PC-3 (cell line): ENCODE data around the gene C8A.

Source experiments
- CTCF ChIP-seq: fragments of 300-600 bp; sonication (generic); conservative IDR thresholded peaks from 2 replicates; pipeline ENCODE4 v1.5.1; 2017; ENCODE audit warnings: antibody characterized with exemption, low read depth, mild to moderate bottlenecking, low read length
- EZH2 ChIP-seq: fragments of 300-600 bp; sonication (generic); IDR thresholded peaks from one replicate; pipeline ENCODE4 v1.6.1; 2017; ENCODE audit warnings: antibody characterized with exemption, mild to moderate bottlenecking, low read length; ENCODE audit not compliant: unreplicated experiment
- EZH2phosphoT487 ChIP-seq: fragments of 300-600 bp; sonication (generic); IDR thresholded peaks from 2 replicates; pipeline ENCODE4 v1.6.1; 2018; ENCODE audit warnings: mild to moderate bottlenecking, antibody characterized with exemption, low read length, borderline replicate concordance

DNA sequence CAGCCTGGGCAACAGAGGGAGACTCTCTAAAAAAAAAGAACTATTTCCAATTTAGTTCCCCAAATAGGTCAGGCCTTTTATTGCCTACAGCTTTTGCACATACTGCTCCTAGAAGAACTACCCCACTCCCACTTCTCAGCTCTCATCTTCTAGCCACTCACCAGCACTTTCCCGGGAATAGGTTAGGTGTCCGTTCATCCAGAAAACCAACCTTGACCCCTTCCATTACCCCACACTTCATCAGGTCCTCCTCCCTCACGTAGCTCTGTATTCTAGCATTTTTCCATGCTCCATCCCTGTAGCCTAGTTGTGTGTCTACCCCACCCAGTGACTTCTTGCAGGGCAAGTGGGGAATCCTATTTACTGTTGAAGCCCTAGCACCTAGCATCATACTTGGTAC lies 68.6 kb downstream of the C8A start:
- no peak for TF ChIP-seq CTCF
- no peak for TF ChIP-seq EZH2
- TF ChIP-seq EZH2phosphoT487 = no peak
